Upper lobe of left lung (tissue), 4 donors: ENCODE results near the gene SEC31A.

Experiments
- CTCF ChIP-seq, 6 experiments: fragments of 450-650 bp in 4 of 6; fragments of 200-600 bp in 2 of 6; sonication (generic) in 2 of 6; IDR thresholded peaks; one replicate each; pipeline ENCODE4 v1.5.1; 2016 to 2019; ENCODE audit warnings: antibody characterized with exemption in 6 of 6
- POLR2A ChIP-seq, 4 donors: fragments of 450-650 bp; IDR thresholded peaks; one replicate each; pipeline ENCODE4 v1.5.1; 2016 to 2017; ENCODE audit warnings: antibody characterized with exemption in 4 of 4, mild to moderate bottlenecking in 2 of 4
- POLR2AphosphoS5 ChIP-seq, 2 donors: sonication (generic); formaldehyde crosslinking; IDR thresholded peaks; one replicate each; pipeline ENCODE4 v1.5.1; 2017; ENCODE audit warnings: antibody characterized with exemption in 2 of 2

GRCh38 chr4:82799006-82799881 is 91.7 kb downstream of the SEC31A start:
- TF ChIP-seq CTCF (IDR thresholded peaks at IDR 0.05) (no peak), POLR2A (IDR thresholded peaks at IDR 0.05) (no peak), POLR2AphosphoS5 (IDR thresholded peaks at IDR 0.05) (no peak)
